Stimulated activated CD8-positive, alpha-beta memory T cell treated with anti-CD3 and anti-CD28 coated beads, Interleukin-12 subunit alpha, Interleukin-12 subunit beta, amount 100 ng/mL, for 4 hours (primary cell): ENCODE measurements around the gene ARL5A.

ENCODE experiments used
- DNase-seq: peaks from one replicate; pipeline ENCODE4 v3.0.0-alpha.2; 2020; ENCODE audit warnings: low read depth

Gene ARL5A

GRCh38 chr2:151840216-151841046 is 12.2 kb upstream of the ARL5A start:
- DNase-seq, result no peak

- no peak for DNase-seq
These were observed 9.7 kb upstream of the ARL5A start for GRCh38 chr2:151837926-151838325.

- no peak for DNase-seq
These were observed 5.8 kb upstream of the ARL5A start for GRCh38 chr2:151833984-151834383.

GRCh38 chr2:151830961-151831360 is 2.7 kb upstream of the ARL5A start:
- DNase-seq, result no peak

GRCh38 chr2:151828890-151829324 is 686 bp upstream of the ARL5A start:
- no peak for DNase-seq

GRCh38 chr2:151827564-151828142 is 568 bp downstream of the ARL5A start:
- DNase-seq, result peak; percentile 3

GRCh38 chr2:151826737-151827157 is 1.5 kb downstream of the ARL5A start:
- no peak for DNase-seq

- no peak for DNase-seq
These were observed 3.3 kb downstream of the ARL5A start for GRCh38 chr2:151824886-151825285.

GRCh38 chr2:151823651-151824050 is 4.6 kb downstream of the ARL5A start:
- DNase-seq, result no peak

GRCh38 chr2:151819920-151820319 is 8.3 kb downstream of the ARL5A start:
- no peak for DNase-seq

GRCh38 chr2:151817929-151818328 is 10.3 kb downstream of the ARL5A start:
- no peak for DNase-seq

GRCh38 chr2:151816843-151817242 is 11.4 kb downstream of the ARL5A start:
- no peak for DNase-seq

- no peak for DNase-seq
These were observed 12.3 kb downstream of the ARL5A start for GRCh38 chr2:151815821-151816489.

- no peak for DNase-seq
These were observed 17.7 kb downstream of the ARL5A start for GRCh38 chr2:151810489-151810888.

GRCh38 chr2:151809073-151809383 is 19.2 kb downstream of the ARL5A start:
- no peak for DNase-seq

GRCh38 chr2:151808258-151809072 is 19.8 kb downstream of the ARL5A start:
- DNase-seq, result no peak

GRCh38 chr2:151805961-151806360 is 22.3 kb downstream of the ARL5A start:
- DNase-seq, result no peak

- no peak for DNase-seq
These were observed 22.9 kb downstream of the ARL5A start for GRCh38 chr2:151805343-151805742.

- no peak for DNase-seq
These were observed 24.4 kb downstream of the ARL5A start for GRCh38 chr2:151803811-151804210.

GRCh38 chr2:151802315-151802714 is 25.9 kb downstream of the ARL5A start:
- DNase-seq, result no peak

- DNase-seq, result no peak
These were observed 28.3 kb downstream of the ARL5A start for GRCh38 chr2:151799886-151800292.

- DNase-seq, result no peak
These were observed 31.4 kb downstream of the ARL5A start for GRCh38 chr2:151796774-151797173.
